Measurements from ENCODE around the gene AADAC. TPM values are rescaled to one million over a fixed set of nuclear protein-coding genes. Genes with fewer than 3 reads are reported as not detected.

AADAC gene
- total and polyA plus RNA-seq, 2 of the 13 experiments (the other 11 are each of a cell fraction or from before 2014, with no cell fraction given), result 0.87 to 1.5 TPM

- ChIA-PET POLR2A (no interaction called here), CTCF (ENCODE audit: low intra/inter-chr PET ratio, low total read pairs) (no interaction called here)
- intact Hi-C loops (cut with micrococcal nuclease; ENCODE audit: unreplicated experiment), result no loop called here
- FAIRE-seq (no peak), ATAC-seq (no peak), DNase-seq (ENCODE audit: low spot score) (no peak)
- no peak overlapping the region for H3K9ac ChIP-seq (ENCODE audit: insufficient read depth, low read depth, low read length)
- H3K4me1 ChIP-seq (ENCODE audit: insufficient read depth, low read length), result peaks cover 36% of the 10 kb centered on the region
- no TSS peak for BruUV-seq (replicated peaks)
- H4K20me1 ChIP-seq (ENCODE audit: insufficient read depth, low read length), result no peaks in the 10 kb centered on the region
- no peak overlapping the region for H3K27ac ChIP-seq (ENCODE audit: extremely low read length, insufficient read depth, low read length)
- H2AFZ ChIP-seq (ENCODE audit: low read length), result no peak overlapping the region
- H3K36me3 ChIP-seq (replicated peaks in 1 of 2; ENCODE audit: control insufficient read depth in 1 of 2, insufficient read depth in 2 of 2, low read length in 2 of 2), result no peaks in the 10 kb centered on the region
- 96% methylated on average over 2 of the region's 2 CpGs for WGBS (ENCODE audit: low lambda C conversion rate)
- no peak overlapping the region for H3K4me3 ChIP-seq (replicated peaks in 1 of 3; ENCODE audit: insufficient read depth in 1 of 3, low read depth in 2 of 3, low read length in 3 of 3)
- H3K79me2 ChIP-seq (ENCODE audit: insufficient read depth, low read length), result no peaks in the 10 kb centered on the region
- no peak overlapping the region for H3K4me2 ChIP-seq (ENCODE audit: low read depth, low read length)
- TF ChIP-seq MNT (IDR thresholded peaks at IDR 0.05), result no peak
- no peak for TF ChIP-seq ZBTB42 (CRISPR knock-in tag; IDR thresholded peaks at IDR 0.05)
- TF ChIP-seq MYC (CRISPR knock-in tag; IDR thresholded peaks at IDR 0.05; ENCODE audit: borderline replicate concordance), result no peak
- no peak for TF ChIP-seq TGIF2 (CRISPR knock-in tag; IDR thresholded peaks at IDR 0.05)
- no peak for TF ChIP-seq TOE1 (CRISPR knock-in tag; IDR thresholded peaks at IDR 0.05)
- no peak for TF ChIP-seq ZNF703 (CRISPR knock-in tag; IDR thresholded peaks at IDR 0.05; ENCODE audit: borderline replicate concordance)
- TF ChIP-seq ZC3H13 (CRISPR knock-in tag; IDR thresholded peaks at IDR 0.05), result no peak
- in situ Hi-C loops (cut with HindIII; ENCODE audit: extremely low pct_ligation_motif_present, low pct_unique_long_range_greater_than_20kb), result no loop called here
- H3K27me3 ChIP-seq (ENCODE audit: control insufficient read depth in 1 of 2, insufficient read depth in 2 of 2, low read length in 2 of 2), result no peaks in the 10 kb centered on the region
- H3K9me3 ChIP-seq (ENCODE audit: low read length), result peaks cover 39% of the 10 kb centered on the region
Observed at GRCh38 chr3:151811474-151811873, 2.4 kb upstream of the AADAC start.

- no peaks in the 10 kb centered on the region for H3K36me3 ChIP-seq (replicated peaks in 1 of 2; ENCODE audit: control insufficient read depth in 1 of 2, insufficient read depth in 2 of 2, low read length in 2 of 2)
- H2AFZ ChIP-seq (ENCODE audit: low read length), result no peak overlapping the region
- H4K20me1 ChIP-seq (ENCODE audit: insufficient read depth, low read length), result no peaks in the 10 kb centered on the region
- CTCF ChIA-PET (ENCODE audit: low intra/inter-chr PET ratio, low total read pairs), result no interaction called here
- 95% methylated on average over 3 of the region's 3 CpGs for WGBS (ENCODE audit: low lambda C conversion rate)
- DNase-seq (ENCODE audit: low spot score), result no peak
- H3K9me3 ChIP-seq (ENCODE audit: low read length), result peaks cover 8% of the 10 kb centered on the region
- FAIRE-seq, result no peak
- no peak for ATAC-seq
- H3K4me1 ChIP-seq (ENCODE audit: insufficient read depth, low read length), result peaks cover 68% of the 10 kb centered on the region
- POLR2A ChIA-PET, result interaction anchor here (0.8 to 3.4 kb wide), 2 partner anchors 44 kb away, joined by 4 to 32 read pairs; no protein-coding TSS in a partner anchor
- H3K27me3 ChIP-seq (ENCODE audit: control insufficient read depth in 1 of 2, insufficient read depth in 2 of 2, low read length in 2 of 2), result no peaks in the 10 kb centered on the region
- H3K9ac ChIP-seq (ENCODE audit: insufficient read depth, low read depth, low read length), result no peak overlapping the region; the same call in 1 of the 2 replicates
- no peak for TF ChIP-seq ZNF484 (CRISPR knock-in tag; IDR thresholded peaks at IDR 0.05; ENCODE audit: borderline replicate concordance, low read depth)
- H3K4me2 ChIP-seq (ENCODE audit: low read depth, low read length), result no peak overlapping the region
- intact Hi-C loops (cut with micrococcal nuclease; ENCODE audit: unreplicated experiment) (loop anchor here (2.0 kb wide), 1 partner anchor 14 kb away; no protein-coding TSS in a partner anchor), in situ Hi-C loops (cut with HindIII; ENCODE audit: extremely low pct_ligation_motif_present, low pct_unique_long_range_greater_than_20kb) (no loop called here)
- no TSS peak for BruUV-seq (replicated peaks)
- H3K4me3 ChIP-seq (replicated peaks in 1 of 3; ENCODE audit: insufficient read depth in 1 of 3, low read depth in 2 of 3, low read length in 3 of 3), result no peak overlapping the region
- no peaks in the 10 kb centered on the region for H3K79me2 ChIP-seq (ENCODE audit: insufficient read depth, low read length)
- H3K27ac ChIP-seq (ENCODE audit: extremely low read length, insufficient read depth, low read length), result peak overlapping the region; percentile 88
Observed at GRCh38 chr3:151814588-151814987, 672 bp downstream of the AADAC start.
